Tongue (tissue), 2 donors: ENCODE results near the gene RIT2. TPM values are rescaled to one million over a fixed set of nuclear protein-coding genes. Genes with fewer than 3 reads are reported as not detected.

Experiments
- DNase-seq: peaks from one replicate; pipeline ENCODE4 v3.0.0-alpha.2; 2015
- total RNA-seq: library from RNA; depleted of rRNA; stranded (reverse); fragments of >200 nt; gene quantifications from one replicate; pipeline ENCODE4 v1.2.3, GENCODE V29; 2014

The RIT2 gene
- total RNA-seq, 1 donor from 2014 or later, result not detected

DNA sequence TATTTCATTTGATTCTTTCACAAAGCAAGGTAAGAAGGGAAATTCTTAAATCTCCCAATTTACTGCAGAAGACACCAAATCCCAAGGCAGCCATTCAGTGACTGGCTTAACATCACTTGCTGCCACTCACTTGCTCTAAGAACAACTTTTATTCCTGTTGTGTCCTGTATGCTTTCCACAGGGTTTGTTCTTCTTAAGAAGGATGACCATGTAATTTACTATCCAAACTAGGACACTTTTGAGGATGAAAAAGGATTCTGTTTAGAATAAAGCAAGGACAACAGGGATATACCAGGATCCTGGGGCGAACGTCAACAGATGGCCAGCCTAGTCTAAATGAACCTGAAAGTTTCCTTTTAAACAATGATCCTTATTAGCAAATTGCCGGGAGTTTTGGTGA, 34.8 kb downstream of the RIT2 start:
- DNase-seq, result no peak

DNA sequence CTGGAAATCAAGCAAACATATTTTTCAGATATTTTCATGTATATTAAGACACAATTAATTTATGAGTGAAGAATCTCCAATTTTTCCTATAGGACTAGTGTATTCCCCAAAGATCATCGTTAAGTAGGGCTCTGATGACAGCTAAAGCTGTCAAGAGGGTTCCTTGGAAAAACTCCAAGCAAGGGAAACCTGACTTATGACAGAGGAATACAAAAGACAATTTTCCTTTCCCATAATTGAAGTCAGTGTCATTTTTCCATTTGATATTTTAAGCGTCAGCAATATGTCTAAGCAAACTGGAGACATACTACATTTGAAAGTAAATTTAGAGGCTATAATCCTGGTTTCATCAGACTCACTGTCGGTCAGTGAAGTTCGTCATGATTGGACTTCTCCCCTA, 36.1 kb downstream of the RIT2 start:
- DNase-seq, result no peak

DNA sequence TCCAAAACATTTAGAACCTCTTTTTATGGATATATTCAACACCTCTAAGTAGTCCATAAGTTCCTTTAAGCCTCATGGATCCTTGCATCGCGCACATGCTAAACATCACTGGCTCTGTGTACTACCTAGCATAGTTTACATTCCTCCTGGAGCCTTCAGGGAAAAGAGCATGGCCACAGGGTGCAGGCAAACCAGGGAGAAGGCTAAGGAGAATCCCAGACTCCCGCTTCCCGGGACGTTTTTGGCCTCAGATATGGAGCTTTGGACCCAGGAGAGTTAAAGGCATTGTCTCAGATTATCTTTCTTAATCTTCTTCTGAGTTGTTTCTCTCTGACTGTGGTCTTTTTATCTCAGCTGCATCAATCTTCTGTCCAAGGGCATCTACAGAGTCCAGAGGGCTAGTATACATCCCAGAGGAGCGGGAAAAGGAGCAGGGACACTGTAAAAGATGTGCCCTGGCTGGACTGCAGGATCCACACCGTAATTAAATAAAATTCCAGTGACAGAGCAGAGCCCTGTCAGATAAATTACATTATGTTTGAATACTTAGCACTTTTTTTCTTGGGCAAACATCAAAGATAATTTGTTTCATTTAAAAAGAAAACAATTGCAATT, 36.9 kb downstream of the RIT2 start:
- DNase-seq, result no peak

DNA sequence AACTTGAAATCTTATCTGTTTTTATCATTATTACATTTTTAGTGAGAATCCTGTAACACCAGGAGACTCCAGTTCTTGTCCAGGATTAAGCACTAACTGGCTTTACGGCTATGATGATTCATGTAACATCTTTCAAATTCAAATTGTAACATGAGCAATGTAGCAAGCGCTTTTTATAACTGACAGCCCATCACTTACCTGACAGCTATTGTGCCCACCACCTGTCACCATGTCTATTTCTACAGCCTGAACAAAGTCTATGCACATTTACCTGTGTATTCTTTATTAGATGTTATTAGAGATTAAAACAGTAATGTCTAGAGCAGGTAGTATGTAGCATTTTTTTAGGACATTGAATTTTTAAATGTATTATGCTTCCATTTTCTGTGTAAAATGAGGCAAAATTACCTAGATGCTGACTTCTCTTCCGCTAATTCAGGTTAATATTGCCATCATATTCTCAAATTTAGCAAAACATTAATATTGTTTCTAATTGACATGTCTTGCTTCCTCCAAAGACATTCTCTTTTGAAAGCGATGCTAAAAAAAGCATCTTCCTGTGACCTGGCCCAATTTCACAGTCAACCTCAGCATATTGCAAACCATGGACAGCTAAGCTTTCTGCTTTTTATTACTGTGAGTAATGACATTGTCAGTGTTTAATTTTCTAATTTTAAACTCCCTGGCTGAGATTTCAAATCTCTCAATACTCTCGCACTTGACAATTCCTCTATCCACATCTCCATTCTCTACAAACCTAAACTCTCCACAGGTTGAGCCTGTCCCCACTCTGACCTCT, 37.8 kb downstream of the RIT2 start:
- DNase-seq, result no peak

DNA sequence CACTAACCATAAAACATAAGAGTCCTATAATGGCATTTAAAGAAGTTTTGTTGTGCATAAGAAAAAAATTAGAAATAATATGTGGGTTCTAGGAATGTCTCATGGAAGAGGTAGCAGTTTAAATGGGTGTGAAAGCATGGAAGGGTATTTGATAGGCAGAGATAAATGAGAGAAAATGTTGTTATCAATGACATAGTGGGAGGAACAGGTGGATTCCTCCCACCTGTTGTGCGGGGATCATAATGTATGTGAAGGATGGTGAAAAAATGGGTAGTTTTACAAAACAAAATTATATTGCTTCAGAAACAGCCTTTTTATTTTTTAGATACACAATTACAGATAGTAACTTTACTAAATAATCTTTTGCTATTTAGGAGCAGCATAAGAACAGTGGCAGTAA, 41.7 kb downstream of the RIT2 start:
- no peak for DNase-seq

DNA sequence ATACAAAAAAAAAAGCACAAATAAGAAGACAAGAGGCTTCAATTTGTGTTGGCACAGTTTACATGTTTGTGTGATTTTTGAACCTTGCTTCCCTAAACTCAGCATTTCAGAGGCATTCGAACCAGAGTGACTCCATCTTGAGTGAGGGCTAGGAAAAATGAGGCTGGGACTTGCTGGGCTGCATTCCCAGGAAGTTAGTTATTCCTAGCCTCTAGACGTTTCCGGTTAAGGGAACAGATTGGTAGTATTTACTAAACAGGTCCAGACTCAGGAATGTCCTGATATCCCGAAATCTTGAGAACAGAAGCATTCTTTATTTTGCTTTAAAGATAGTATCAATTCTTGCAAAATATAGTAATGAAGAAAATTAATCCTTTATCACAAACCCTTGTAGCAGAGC, 46.7 kb downstream of the RIT2 start:
- DNase-seq, result no peak

DNA sequence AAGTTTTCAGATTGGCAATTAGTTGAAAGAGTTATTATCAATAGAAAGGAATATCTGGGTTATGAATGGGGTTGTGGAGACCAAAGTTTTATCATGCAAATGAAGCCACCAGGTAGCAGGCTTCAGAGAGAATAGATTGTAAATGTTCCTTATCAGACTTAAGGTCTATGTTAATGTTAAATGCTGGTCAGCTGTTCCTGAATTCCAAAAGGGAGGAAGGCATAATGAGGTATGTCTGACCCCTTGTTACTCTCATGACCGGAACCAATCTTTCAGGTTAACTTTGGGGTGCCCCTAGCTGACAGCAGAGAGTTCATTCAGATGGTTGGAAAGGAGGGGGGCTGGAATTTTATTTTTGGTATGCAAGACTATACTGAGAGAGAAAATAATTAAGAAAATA, 47.9 kb downstream of the RIT2 start:
- DNase-seq, result no peak

DNA sequence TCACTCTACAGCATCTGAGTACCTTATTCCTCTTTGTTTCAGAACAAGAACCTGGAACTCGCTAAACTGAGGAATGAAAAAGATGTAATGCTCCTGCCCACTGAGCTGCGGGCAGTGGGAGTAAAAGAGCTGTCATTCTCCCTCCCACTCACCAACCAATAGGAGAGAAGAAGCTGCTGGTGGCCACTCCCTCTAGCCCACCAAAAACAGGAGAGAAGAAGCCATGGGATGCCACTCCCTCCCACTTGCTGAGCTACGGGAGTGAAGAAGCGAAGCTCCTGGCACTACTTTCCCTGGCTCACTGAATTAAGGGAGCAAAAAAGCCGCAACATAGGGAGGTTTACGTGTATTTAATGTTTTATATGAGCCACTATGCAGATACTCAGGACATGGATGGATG, 53.7 kb downstream of the RIT2 start:
- no peak for DNase-seq

DNA sequence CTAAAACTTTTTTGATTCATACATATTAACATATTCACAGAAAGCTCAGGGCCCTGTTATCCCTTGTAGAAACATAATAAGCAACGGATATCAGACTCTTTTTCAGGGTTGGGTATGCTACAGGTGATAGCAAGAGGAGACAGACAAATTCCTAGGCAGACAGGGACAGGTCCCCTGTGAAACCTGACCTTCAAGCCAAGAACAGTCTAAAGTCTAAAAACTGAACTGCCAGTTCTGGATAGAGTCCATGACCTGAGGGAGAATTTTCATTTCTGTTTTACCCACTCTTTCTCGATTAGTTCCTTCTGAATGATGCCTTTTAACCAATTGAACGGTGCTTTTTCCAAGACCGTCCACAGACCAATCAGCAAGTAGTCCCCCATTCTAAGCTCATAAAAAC, 54.2 kb downstream of the RIT2 start:
- no peak for DNase-seq

DNA sequence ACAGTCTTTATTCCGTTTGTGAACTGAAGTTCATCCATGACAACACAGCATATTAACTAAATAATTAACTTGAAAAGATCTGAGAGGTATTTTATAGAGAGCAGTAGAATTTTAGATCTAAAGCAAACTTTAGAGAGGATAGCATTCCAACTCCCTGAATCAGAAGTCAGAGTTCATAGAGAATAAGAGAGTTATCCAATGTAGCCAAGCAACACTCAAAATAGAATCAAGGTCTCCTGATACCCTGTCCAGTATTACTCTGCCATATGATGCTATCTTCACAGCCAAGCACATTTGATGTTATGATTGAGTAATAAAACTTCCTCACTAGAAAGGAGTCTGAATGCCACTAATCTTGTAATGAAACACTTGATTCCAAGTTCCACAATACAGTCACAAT, 55.5 kb downstream of the RIT2 start:
- no peak for DNase-seq

DNA sequence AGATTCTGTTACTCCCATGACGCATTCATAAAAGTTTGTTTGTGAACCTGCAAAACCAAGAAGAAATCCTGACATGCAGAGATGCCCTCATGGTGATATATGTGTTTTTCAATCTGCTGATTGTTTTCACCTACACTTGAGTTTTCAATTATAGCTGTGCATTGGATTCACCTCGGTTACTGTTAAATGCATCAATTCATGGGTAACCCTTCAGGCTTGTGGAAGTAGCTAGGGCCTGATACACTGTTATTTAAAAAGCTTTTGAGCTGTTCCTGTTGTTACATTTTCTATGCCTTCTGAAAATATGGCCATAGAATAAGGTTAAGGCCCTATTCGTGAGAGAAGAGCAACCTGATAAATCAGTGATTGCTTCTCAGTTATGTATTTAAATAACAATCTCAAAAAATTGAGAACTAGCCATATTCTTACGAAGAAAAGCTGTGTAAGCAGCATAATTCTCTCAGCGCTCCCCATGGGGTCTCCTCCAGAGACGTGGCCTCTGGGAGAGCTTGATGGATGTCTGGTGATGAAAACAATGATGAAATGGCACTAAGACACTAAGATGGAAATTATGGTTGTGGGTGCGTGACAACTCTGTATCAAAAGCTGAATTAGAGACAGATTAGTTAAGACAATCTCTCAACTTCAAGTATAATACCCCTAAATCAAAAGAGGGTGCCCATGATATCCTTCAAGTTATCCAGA, 60.5 kb downstream of the RIT2 start:
- no peak for DNase-seq

DNA sequence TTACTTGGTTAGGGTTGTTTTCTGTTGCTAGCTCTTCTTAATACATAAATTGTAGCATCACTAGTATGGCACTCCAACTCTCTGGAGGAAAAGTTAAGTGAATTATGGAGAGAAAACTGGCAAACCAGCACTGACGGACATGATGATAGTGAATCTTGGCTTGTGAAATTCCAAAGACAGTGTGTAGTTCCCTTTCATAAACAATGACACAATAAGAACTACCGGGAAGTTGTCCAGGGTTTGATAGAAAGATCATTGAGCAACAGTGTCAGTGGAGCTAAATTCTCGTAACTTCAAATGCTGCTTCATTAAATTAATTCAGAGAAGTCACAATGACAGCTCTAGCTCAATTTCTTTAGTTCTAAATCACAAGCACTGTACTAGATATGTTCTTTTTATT, 66.5 kb downstream of the RIT2 start:
- DNase-seq, result peak; percentile 29

DNA sequence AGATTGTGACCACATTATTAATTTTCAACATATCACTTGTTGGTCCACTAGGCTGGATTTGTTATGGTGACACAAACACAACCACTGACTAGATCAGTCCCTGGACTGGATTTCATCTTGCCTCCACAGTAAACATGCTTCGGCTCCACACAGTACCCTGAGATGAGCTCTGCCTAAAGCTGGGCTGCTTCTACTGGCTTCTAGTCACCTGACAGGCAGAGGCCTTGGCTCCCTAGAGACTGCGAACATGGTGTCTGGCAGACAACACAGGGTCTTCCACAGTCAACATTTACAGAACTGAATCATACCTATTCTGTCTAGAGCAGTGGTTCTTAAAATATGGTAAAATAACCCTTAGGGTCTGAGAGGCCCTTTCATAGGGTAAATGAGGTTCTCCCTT, 69.2 kb downstream of the RIT2 start:
- DNase-seq, result no peak

DNA sequence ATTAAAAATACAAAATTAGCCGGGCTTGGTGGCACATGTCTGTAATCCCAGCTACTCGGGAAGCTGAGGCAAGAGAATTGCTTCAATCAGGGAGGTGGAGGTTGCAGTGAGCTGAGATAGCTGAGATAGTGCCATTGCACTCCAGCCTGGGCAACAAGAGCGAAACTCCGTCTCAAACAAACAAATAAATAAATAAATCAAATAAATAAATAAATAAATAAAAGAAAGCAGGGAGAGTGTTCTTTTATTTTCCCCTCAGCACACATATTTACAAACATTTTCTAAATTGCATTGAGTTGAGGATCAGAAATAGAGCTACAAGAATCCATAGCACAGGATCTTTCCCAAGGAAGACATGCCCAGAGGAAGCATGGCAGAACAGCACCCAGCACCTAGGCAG, 71.9 kb downstream of the RIT2 start:
- no peak for DNase-seq

DNA sequence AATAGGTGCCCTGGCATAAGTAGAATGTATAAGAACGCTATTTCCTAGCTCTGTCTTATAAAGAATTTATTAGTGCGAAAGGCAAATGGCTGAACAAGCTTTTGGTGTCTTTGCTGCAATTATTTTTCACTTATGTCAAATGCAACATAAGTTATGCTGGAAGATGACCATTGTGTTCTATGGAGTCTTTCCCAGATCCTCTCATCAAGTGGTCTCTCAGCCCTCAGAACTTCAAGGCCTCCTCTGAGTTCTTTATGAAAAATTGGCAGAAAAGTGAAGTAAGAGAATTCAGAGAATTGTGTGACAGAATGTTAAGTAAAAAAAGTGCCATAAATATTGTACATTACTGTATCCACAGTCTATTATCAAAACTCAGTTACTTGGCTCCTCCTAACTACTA, 75.2 kb downstream of the RIT2 start:
- DNase-seq, result peak; percentile 13

DNA sequence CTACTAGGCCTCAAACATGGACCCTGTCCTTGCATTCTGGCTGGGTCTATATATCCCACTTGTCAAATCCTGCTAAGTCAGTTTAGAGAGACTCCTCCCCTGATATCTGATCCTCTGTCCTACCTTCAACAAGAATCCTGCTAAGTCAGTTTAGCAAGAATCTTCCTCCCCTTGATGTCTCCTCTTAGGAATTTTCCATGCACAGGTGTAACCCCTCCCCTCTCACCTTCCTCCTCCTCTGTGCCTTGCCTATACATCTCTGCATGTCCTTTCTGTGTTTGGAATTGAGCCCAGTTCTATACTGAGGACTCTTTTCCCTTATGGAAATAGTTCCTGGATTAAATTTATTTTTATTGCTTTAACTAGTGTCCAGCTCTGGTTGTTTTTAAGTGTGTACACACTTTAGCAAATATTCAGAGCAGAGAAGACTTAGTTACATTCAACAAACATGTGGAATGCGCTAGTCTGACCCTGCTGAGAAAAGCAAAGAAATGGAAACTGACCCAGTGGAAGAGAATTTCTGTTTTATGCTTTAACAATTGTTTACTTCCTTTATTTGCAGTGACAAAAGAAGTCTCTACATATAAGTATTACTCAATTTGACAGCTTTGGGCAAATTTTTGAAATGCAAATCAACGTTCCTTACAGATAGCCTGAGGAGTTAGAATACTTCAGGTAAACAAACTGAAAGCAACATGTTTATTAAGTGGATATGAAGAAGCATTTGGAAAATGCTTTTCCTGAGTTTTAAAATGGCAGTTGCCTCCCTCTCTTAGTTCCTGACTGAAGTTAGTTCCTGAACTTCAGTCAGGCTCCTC, 80.6 kb downstream of the RIT2 start:
- DNase-seq, result peak; percentile 12

DNA sequence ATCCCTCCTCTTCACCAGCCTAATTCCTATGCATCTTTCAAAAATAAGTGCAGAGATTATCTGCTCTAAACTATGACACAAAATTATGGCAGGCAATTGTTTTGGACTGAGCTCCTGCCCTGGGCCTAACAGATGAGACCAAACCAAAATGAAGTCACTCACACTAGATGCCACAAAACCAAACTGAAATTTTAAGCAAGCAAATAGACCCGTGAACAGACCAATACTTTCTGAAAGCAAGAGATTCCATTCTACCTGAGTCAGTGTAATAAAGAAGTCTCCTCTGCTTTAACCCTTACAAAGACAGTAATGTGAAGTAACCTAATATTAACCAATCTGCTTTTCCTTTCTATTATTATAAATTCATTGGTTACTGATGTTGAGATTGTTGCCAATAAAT, 84.3 kb downstream of the RIT2 start:
- no peak for DNase-seq

DNA sequence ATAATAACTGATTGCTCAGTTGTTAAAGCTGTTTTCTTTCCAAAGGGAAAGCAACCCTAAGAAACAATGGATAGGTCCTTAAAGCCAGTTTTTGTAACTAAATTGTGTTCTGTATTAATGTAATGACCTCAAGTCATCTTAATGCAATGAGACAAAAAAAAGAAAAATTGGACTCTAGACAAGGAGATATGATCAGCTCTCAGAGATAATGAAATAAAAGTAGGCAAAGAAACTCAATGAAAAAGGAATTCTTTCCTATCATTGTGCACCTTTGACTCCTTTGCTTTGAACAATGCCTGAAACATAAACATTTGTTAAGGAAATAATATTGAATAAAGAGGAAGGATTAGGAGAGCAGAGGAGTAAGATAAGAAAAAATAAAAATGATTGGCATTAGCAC, 86.1 kb downstream of the RIT2 start:
- DNase-seq, result no peak

DNA sequence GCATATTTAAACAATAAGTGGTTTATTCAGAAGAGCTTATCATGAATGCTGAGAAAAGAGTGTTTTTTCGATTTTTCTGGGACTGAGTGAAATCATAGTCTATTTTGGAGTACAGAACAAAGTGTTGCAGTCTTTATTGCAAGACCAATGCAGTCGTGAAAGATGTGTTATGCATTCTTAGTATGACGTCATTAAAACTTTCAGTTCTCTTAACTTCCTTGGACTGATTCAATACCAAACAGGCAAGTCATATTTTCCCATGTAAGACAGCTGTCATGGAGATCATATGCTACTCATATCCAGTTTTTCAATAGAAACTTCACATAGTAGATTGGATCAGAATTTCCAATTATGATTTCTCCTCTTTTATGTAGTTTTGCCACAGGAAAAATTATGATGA, 92.6 kb downstream of the RIT2 start:
- no peak for DNase-seq

DNA sequence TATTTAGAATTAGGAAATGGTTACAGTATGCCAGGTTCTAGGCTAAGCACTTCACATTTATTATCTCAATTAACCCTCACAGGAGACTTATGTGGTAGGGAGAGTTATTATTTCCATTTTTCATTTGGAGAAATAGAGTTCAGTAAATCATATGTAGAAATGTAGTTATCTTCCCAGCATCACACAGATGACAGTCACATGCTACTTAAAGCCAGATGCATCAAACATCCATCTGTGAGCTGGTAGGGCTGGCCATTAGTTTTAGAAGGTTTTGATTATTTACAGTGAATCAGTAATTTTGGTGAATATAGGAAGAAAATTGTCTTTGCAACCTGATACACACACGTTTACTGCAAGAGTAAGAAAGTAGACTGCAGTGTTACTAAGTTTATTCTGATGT, 97.9 kb downstream of the RIT2 start:
- no peak for DNase-seq

DNA sequence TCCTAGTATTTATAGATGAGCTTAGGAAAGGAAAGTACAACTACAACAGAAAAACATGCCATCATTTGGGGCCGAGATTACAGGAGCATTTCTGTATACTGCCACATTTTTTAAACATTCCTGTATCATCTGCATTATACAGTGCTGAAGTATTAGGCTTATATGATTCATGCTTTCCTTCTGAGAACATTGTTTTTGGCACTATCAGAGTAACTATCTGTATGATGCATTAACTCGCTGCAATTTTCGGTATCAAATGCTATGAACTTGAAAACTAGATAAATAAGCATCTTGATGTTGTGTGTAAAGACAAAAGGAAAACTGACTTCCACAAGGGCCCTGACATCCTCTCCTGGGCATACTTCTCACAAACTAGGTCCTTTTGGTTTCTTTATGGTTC, 102.0 kb downstream of the RIT2 start:
- no peak for DNase-seq

DNA sequence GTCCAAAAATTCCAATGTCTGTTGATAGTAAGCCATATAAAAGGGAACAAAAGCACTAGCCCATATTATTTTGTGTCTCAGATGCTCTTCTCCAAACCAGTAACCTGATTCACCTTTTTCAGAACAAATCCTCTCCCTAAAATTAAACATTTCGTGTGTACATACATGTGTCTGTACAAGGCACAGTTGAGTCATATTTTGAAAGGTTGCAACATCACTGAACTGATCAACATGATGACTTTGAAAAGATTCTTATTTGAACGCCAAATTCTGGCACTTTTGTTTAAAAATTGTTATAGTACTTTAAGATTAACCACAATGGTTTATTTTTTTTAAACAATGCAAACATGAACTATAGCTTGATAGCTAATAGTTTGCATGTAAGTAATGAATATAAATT, 102.5 kb downstream of the RIT2 start:
- no peak for DNase-seq

DNA sequence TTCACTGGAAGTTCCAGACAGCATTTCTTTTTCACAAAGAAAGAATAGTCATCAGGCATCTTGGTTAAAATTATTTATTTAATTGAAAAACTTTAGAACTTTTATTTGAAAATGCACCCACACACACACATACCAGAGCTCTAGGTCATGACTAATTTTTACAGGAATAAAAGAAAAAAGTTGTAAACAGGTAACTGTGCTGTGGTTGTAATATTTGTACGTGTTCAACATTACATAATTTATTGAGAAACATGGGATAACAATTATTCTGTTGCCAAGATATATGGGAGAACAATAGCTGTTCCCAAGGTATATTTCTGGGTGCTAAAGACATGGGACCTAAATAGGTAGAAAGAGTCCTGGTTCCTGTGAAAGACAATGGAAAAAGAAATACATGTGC, 104.9 kb downstream of the RIT2 start:
- no peak for DNase-seq
